Hematopoietic multipotent progenitor cell treated with erythropoietin and hydrocortisone succinate and interleukin-3 and kit ligand, for 17 days (in vitro differentiated cells): Measurements from ENCODE around the gene MYOT.
"Not testable (repeated sequence)": the region's sequence is repeated elsewhere in the genome, so short reads cannot be mapped to it uniquely, and the experiment has no call there.

ENCODE experiments used
- DNase-seq: peaks from one replicate; pipeline ENCODE4 v3.0.0-alpha.2; 2015; ENCODE audit warnings: low spot score

MYOT gene

GRCh38 chr5:137867664-137868063 is at the start of gene MYOT:
Gene MYOT, plus strand, starts transcription at chr5:137867860. Its CDS starts 2,792 bp downstream, at chr5:137870652.
- no peak for DNase-seq

- DNase-seq, result no peak
These were observed 47.9 kb upstream of the MYOT start for GRCh38 chr5:137819766-137820165.

- DNase-seq, result no peak
These were observed 45.4 kb upstream of the MYOT start for GRCh38 chr5:137822158-137822764.

GRCh38 chr5:137822984-137823383 is 44.7 kb upstream of the MYOT start:
- no peak for DNase-seq

GRCh38 chr5:137825165-137825564 is 42.5 kb upstream of the MYOT start:
- DNase-seq, result no peak

GRCh38 chr5:137826067-137826466 is 41.6 kb upstream of the MYOT start:
- no peak for DNase-seq

- DNase-seq, result no peak
These were observed 39.5 kb upstream of the MYOT start for GRCh38 chr5:137828180-137828579.

- DNase-seq, result no peak
These were observed 39.0 kb upstream of the MYOT start for GRCh38 chr5:137828664-137829063.

GRCh38 chr5:137831105-137831504 is 36.6 kb upstream of the MYOT start:
- DNase-seq, result no peak

GRCh38 chr5:137831526-137831925 is 36.1 kb upstream of the MYOT start:
- no peak for DNase-seq

GRCh38 chr5:137832416-137832815 is 35.2 kb upstream of the MYOT start:
- DNase-seq, result no peak

- no peak for DNase-seq
These were observed 34.2 kb upstream of the MYOT start for GRCh38 chr5:137833463-137833862.

- DNase-seq, result no peak
These were observed 33.1 kb upstream of the MYOT start for GRCh38 chr5:137834498-137835049.

GRCh38 chr5:137836298-137836697 is 31.4 kb upstream of the MYOT start:
- DNase-seq, result no peak

GRCh38 chr5:137836997-137837396 is 30.7 kb upstream of the MYOT start:
- no peak for DNase-seq

GRCh38 chr5:137837491-137838394 is 29.9 kb upstream of the MYOT start:
- no peak for DNase-seq

GRCh38 chr5:137838976-137839375 is 28.7 kb upstream of the MYOT start:
- no peak for DNase-seq

- DNase-seq, result no peak
These were observed 25.4 kb upstream of the MYOT start for GRCh38 chr5:137842296-137842695.

GRCh38 chr5:137843676-137844299 is 23.9 kb upstream of the MYOT start:
- no peak for DNase-seq

- no peak for DNase-seq
These were observed 22.2 kb upstream of the MYOT start for GRCh38 chr5:137845472-137845871.

- no peak for DNase-seq
These were observed 20.0 kb upstream of the MYOT start for GRCh38 chr5:137847687-137848086.

- not testable (repeated sequence) for DNase-seq
These were observed 14.5 kb upstream of the MYOT start for GRCh38 chr5:137853165-137853564.

GRCh38 chr5:137856201-137856600 is 11.5 kb upstream of the MYOT start:
- no peak for DNase-seq
